Suprapubic skin (tissue), 4 donors: ENCODE data around the gene COL25A1.

Source experiments
- CTCF ChIP-seq, 2 donors: fragments of 200-600 bp in 1 of 2; fragments of 450-650 bp in 1 of 2; sonication (generic) in 1 of 2; IDR thresholded peaks; one replicate each; pipeline ENCODE4 v1.5.1; 2016 to 2019; ENCODE audit warnings: antibody characterized with exemption in 2 of 2, mild to moderate bottlenecking in 1 of 2, moderate library complexity in 1 of 2
- POLR2A ChIP-seq, 2 donors: fragments of 450-650 bp; IDR thresholded peaks; one replicate each; pipeline ENCODE4 v1.6.1; 2017; ENCODE audit warnings: antibody characterized with exemption in 2 of 2, mild to moderate bottlenecking in 2 of 2, moderate library complexity in 2 of 2
- POLR2AphosphoS5 ChIP-seq, 3 donors: sonication (generic); formaldehyde crosslinking; IDR thresholded peaks; one replicate each; pipeline ENCODE4 v1.6.1; 2017; ENCODE audit warnings: antibody characterized with exemption in 3 of 3

- no peak for TF ChIP-seq CTCF (IDR thresholded peaks at IDR 0.05)
- no peak for TF ChIP-seq POLR2AphosphoS5 (IDR thresholded peaks at IDR 0.05)
- no peak for TF ChIP-seq POLR2A (IDR thresholded peaks at IDR 0.05)
These were observed 188.9 kb downstream of the COL25A1 start for GRCh38 chr4:109113521-109113920.
